T47D (cell line): ENCODE data around the gene LRRC10.

Source experiments
- DNase-seq, 2 experiments: peaks; one replicate each; pipeline versions ENCODE4 v3.0.0 to v3.0.0-alpha.2; 2011 to 2012; ENCODE audit warnings: low read depth in 1 of 2, low spot score in 1 of 2
- JUND ChIP-seq: IDR thresholded peaks from 2 replicates; pipeline ENCODE4 v1.6.1; 2012; ENCODE audit warnings: low read depth
- in situ Hi-C: cut with HindIII; loops from 2 replicates; pipeline ENCODE4 v1.10.0; 2016; ENCODE audit warnings: low sequenced_read_pairs, low pct_unique_long_range_greater_than_20kb

The LRRC10 gene

GRCh38 chr12:69579029-69579428 is 31.7 kb downstream of the LRRC10 start:
- TF ChIP-seq JUND: no peak
- in situ Hi-C loops: no loop called here
- no peak for DNase-seq

DNA sequence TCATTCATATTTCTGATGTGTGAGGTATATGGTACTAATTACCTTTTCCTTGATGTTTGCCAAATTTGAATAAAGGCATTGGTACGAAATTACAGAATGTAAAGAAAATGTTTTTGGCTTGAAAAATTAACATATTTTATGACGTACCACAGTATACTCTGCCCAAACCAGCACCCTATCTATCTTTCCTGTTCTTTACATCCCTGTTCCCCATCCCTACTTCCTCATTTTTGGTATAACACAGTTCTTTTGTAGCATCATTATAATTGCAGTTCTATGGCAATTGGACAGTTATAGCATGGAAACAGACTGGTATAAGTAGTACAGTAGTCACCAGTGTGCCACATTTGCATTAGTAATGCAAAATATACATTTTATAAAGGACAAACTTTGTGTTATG is 32.4 kb downstream of the LRRC10 start:
- no peak for TF ChIP-seq JUND
- in situ Hi-C loops: no loop called here
- DNase-seq: no peak

DNA sequence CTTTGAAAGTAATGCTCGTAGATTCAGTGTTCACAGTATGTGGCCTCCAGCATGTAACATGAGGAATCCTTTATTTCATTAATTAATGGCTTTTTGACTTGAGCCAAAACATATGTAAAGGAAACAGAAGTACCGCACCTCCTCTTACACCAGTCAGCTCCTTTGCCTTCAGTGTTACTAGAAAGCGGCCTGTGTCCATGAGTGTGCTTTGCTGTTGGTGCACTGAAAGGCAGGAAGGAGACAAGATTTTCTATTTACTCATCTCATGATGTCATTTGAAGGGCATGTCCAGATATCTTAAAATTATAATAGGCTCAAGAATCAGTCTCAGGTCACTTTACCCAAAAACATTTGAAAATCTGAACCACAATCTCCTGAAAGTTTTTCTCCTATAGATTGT is 35.4 kb downstream of the LRRC10 start:
- in situ Hi-C loops: no loop called here
- no peak for TF ChIP-seq JUND
- DNase-seq: no peak

- TF ChIP-seq JUND: no peak
- in situ Hi-C loops: no loop called here
- peak; percentile 33 to 81 for DNase-seq
Observed at GRCh38 chr12:69570545-69571399, 39.9 kb downstream of the LRRC10 start.

DNA sequence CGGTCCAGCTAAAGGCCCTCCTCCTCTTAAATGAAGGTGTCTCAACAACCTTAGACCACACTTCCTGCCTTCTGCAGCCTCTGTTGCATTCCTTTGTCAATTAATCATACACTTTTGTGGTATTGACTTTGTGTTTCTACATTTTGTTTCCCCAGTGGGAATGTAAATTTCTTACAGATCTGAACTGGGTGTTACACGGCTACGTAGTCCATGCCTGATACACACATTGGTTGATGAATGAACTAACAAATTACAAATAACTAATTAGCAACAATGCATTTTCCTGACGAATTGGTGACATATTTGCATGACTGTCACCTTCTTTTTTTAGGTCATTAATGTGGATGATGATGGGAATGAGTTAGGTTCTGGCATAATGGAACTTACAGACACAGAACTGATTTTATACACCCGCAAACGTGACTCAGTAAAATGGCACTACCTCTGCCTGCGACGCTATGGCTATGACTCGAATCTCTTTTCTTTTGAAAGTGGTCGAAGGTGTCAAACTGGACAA is 40.6 kb downstream of the LRRC10 start:
- in situ Hi-C loops: no loop called here
- DNase-seq: no peak

GRCh38 chr12:69569236-69569635 is 41.5 kb downstream of the LRRC10 start:
- TF ChIP-seq JUND: no peak
- no peak for DNase-seq
- in situ Hi-C loops: no loop called here

More for the DNA sequence above, 40.6 kb downstream of the LRRC10 start:
- TF ChIP-seq JUND: no peak

GRCh38 chr12:69566603-69567002 is 44.1 kb downstream of the LRRC10 start:
- in situ Hi-C loops: no loop called here
- no peak for DNase-seq
- TF ChIP-seq JUND: no peak

DNA sequence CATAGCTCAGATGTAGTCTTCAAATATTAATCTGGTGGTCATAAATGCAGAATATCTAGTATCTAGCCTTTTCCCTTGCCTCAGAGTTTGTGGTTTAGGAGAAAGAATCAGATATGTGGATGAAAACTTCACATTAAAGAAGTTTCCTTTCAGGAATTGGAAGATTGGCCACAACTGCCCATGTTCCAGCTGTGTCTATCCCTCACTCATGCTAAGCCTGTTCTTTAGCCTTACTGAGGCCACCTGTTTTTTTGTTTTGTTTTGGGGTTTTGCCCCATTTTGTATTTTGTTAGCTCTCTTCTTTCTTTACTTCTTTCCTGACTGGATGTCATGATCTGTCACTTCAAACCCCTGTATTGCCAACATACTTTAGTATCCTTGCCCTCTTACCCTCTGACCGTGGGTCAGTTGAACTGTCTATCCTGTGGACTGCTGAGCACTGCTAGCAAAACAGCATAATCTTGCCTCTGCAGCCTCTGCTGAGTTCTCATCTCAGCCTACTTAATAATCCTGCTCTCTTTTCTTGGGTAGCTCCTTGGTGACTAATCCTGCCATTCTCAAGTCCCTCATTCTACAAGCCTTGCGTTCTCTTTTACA is 47.4 kb downstream of the LRRC10 start:
- no peak for DNase-seq
- TF ChIP-seq JUND: no peak
- in situ Hi-C loops: no loop called here
